Mesothelial cell of epicardium (in vitro differentiated cells): ENCODE data around the gene KIRREL2. TPM values are rescaled to one million over a fixed set of nuclear protein-coding genes. Genes with fewer than 3 reads are reported as not detected.
A peak's percentile ranks its signal among the peaks of the same experiment; 100 is the strongest.

Source experiments
- DNase-seq, 2 experiments: peaks; one replicate each; pipeline ENCODE4 v3.0.0; 2021; ENCODE audit warnings: low spot score in 2 of 2; ENCODE audit not compliant: unreplicated experiment in 2 of 2
- H3K27ac Mint-ChIP-seq: 2 replicates; pipeline ENCODE4 v1.8.0; 2021; ENCODE audit warnings: mixed read lengths
- H3K27me3 Mint-ChIP-seq: 2 replicates; pipeline ENCODE4 v1.8.0; 2021; ENCODE audit warnings: low read depth, mixed read lengths
- H3K36me3 Mint-ChIP-seq: 2 replicates; pipeline ENCODE4 v1.8.0; 2021; ENCODE audit warnings: mixed read lengths
- H3K4me1 Mint-ChIP-seq: 2 replicates; pipeline ENCODE4 v1.8.0; 2021; ENCODE audit warnings: mixed read lengths
- H3K4me3 Mint-ChIP-seq: 2 replicates; pipeline ENCODE4 v1.8.0; 2021; ENCODE audit warnings: mild to moderate bottlenecking, moderate library complexity, mixed read lengths
- H3K9me3 Mint-ChIP-seq: 2 replicates; pipeline ENCODE4 v1.8.0; 2021; ENCODE audit warnings: mixed read lengths
- CTCF ChIP-seq: fragments of 200-600 bp; sonication (generic); IDR thresholded peaks from one replicate; pipeline ENCODE4 v1.5.0; 2021; ENCODE audit warnings: antibody characterized with exemption; ENCODE audit not compliant: unreplicated experiment
- total RNA-seq: library from RNA; stranded (reverse); gene quantifications from 3 replicates; pipeline ENCODE4 v1.2.1, GENCODE V29; 2021

The KIRREL2 gene
- total RNA-seq, 1 donor from 2014 or later: 1.4 TPM

- no peak for TF ChIP-seq CTCF
- Mint-ChIP-seq H3K27ac (peak overlapping the region; percentile 98), H3K27me3 (no peaks in the 10 kb centered on the region), H3K36me3 (peaks cover 7% of the 10 kb centered on the region), H3K4me1 (peaks cover 26% of the 10 kb centered on the region), H3K9me3 (no peaks in the 10 kb centered on the region), H3K4me3 (peak overlapping the region; percentile 95)
- DNase-seq: peak; percentile 54 to 67
Observed at GRCh38 chr19:35899547-35900214, 43.0 kb downstream of the KIRREL2 start.

- no peaks in the 10 kb centered on the region for H3K27me3 Mint-ChIP-seq
- peaks cover 26% of the 10 kb centered on the region for H3K4me1 Mint-ChIP-seq
- no peaks in the 10 kb centered on the region for H3K9me3 Mint-ChIP-seq
- peak overlapping the region; percentile 95 for H3K4me3 Mint-ChIP-seq
- no peak for TF ChIP-seq CTCF
- no peak for DNase-seq
- H3K27ac Mint-ChIP-seq: peak overlapping the region; percentile 73
- H3K36me3 Mint-ChIP-seq: no peaks in the 10 kb centered on the region
Observed at GRCh38 chr19:35901055-35901644, 44.4 kb downstream of the KIRREL2 start.

- Mint-ChIP-seq H3K27me3 (no peaks in the 10 kb centered on the region), H3K27ac (peak within 1 kb of the TSS; percentile 87), H3K4me1 (peaks cover 26% of the 10 kb centered on the region), H3K9me3 (no peaks in the 10 kb centered on the region), H3K36me3 (no peaks in the 10 kb centered on the region), H3K4me3 (peak within 1 kb of the TSS; percentile 95)
- no peak for TF ChIP-seq CTCF
- DNase-seq: no peak
Observed at GRCh38 chr19:35901854-35902661, 45.3 kb downstream of the KIRREL2 start, which contains the start of gene HCST. Gene HCST, plus strand, starts transcription at chr19:35902529. Its CDS starts 65 bp downstream, at chr19:35902594.

- Mint-ChIP-seq H3K4me1 (peaks cover 26% of the 10 kb centered on the region), H3K36me3 (no peaks in the 10 kb centered on the region), H3K9me3 (no peaks in the 10 kb centered on the region), H3K4me3 (peak overlapping the region; percentile 66), H3K27me3 (no peaks in the 10 kb centered on the region), H3K27ac (peak overlapping the region; percentile 87)
- TF ChIP-seq CTCF: no peak
- no peak for DNase-seq
Observed at GRCh38 chr19:35902870-35903475, 46.3 kb downstream of the KIRREL2 start.

- peak; percentile 31 to 61 for DNase-seq
- Mint-ChIP-seq H3K36me3 (no peaks in the 10 kb centered on the region), H3K4me3 (peak overlapping the region; percentile 66), H3K27me3 (no peaks in the 10 kb centered on the region), H3K4me1 (peaks cover 25% of the 10 kb centered on the region), H3K9me3 (no peaks in the 10 kb centered on the region), H3K27ac (peak overlapping the region; percentile 87)
- no peak for TF ChIP-seq CTCF
Observed at GRCh38 chr19:35903550-35904179, 47.0 kb downstream of the KIRREL2 start.
